HG03175 (cell line): ENCODE measurements around the gene RSPH10B2.
"Not testable (repeated sequence)": the region's sequence is repeated elsewhere in the genome, so short reads cannot be mapped to it uniquely, and the experiment has no call there.

ENCODE experiments used
- ATAC-seq: cut with Tn5 transposase; IDR thresholded peaks from one replicate; pipeline ENCODE4 v1.9.1; 2021; ENCODE audit warnings: mild to moderate bottlenecking, moderate library complexity; ENCODE audit not compliant: unreplicated experiment

The RSPH10B2 gene

GRCh38 chr7:6753964-6754363, at the start of gene RSPH10B2:
TSS of gene RSPH10B2 (plus strand) at chr7:6754103. CDS start at chr7:6757678, 3,575 bp downstream.
- ATAC-seq = not testable (repeated sequence)

- ATAC-seq = peak; percentile 34
Observed at GRCh38 chr7:6705959-6706665, 47.8 kb upstream of the RSPH10B2 start.

GRCh38 chr7:6706666-6707407, 47.1 kb upstream of the RSPH10B2 start, which contains the start of gene ZNF12:
TSS of gene ZNF12 (minus strand) at chr7:6706947. CDS start at chr7:6705173, 1,774 bp downstream.
- peak; percentile 91 for ATAC-seq

GRCh38 chr7:6708304-6708703, 45.6 kb upstream of the RSPH10B2 start:
- no peak for ATAC-seq

- ATAC-seq = no peak
Observed at GRCh38 chr7:6709808-6710207, 44.1 kb upstream of the RSPH10B2 start.

- no peak for ATAC-seq
Observed at GRCh38 chr7:6714360-6714759, 39.5 kb upstream of the RSPH10B2 start.

GRCh38 chr7:6715898-6716297, 38.0 kb upstream of the RSPH10B2 start:
- ATAC-seq = not testable (repeated sequence)

- no peak for ATAC-seq
Observed at GRCh38 chr7:6718124-6718523, 35.8 kb upstream of the RSPH10B2 start.

- not testable (repeated sequence) for ATAC-seq
Observed at GRCh38 chr7:6724351-6724750, 29.6 kb upstream of the RSPH10B2 start.

GRCh38 chr7:6725003-6725402, 28.9 kb upstream of the RSPH10B2 start:
- ATAC-seq = peak; percentile 56

GRCh38 chr7:6726341-6726740, 27.6 kb upstream of the RSPH10B2 start:
- ATAC-seq = not testable (repeated sequence)

- ATAC-seq = no peak
Observed at GRCh38 chr7:6727663-6728062, 26.2 kb upstream of the RSPH10B2 start.

GRCh38 chr7:6728893-6729491, 24.9 kb upstream of the RSPH10B2 start:
- not testable (repeated sequence) for ATAC-seq

GRCh38 chr7:6729492-6730342, 24.2 kb upstream of the RSPH10B2 start:
- peak; percentile 93 for ATAC-seq

GRCh38 chr7:6730343-6730633, 23.6 kb upstream of the RSPH10B2 start:
- ATAC-seq = no peak

- ATAC-seq = not testable (repeated sequence)
Observed at GRCh38 chr7:6738415-6738814, 15.5 kb upstream of the RSPH10B2 start.

- ATAC-seq = not testable (repeated sequence)
Observed at GRCh38 chr7:6744410-6745100, 9.3 kb upstream of the RSPH10B2 start.

- not testable (repeated sequence) for ATAC-seq
Observed at GRCh38 chr7:6749335-6749734, 4.6 kb upstream of the RSPH10B2 start.

- not testable (repeated sequence) for ATAC-seq
Observed at GRCh38 chr7:6750173-6750572, 3.7 kb upstream of the RSPH10B2 start.

- ATAC-seq = not testable (repeated sequence)
Observed at GRCh38 chr7:6761186-6761585, 7.3 kb downstream of the RSPH10B2 start.
